ENCODE measurements around the gene CELSR1. TPM values are rescaled to one million over a fixed set of nuclear protein-coding genes. Genes with fewer than 3 reads are reported as not detected.

CELSR1 gene
- total and polyA plus RNA-seq, 9 donors, result 0.63 to 25.2 (median 2.9) TPM

- Histone ChIP-seq H3K9me3 (no peaks in the 10 kb centered on the region), H3K27ac (no peak overlapping the region), H3K4me1 (ENCODE audit: insufficient read depth) (no peaks in the 10 kb centered on the region), H3K4me3 (no peak overlapping the region), H3K27me3 (no peaks in the 10 kb centered on the region), H3K36me3 (no peaks in the 10 kb centered on the region)
- DNase-seq, result no peak
- TF ChIP-seq CTCF (IDR thresholded peaks at IDR 0.05) (no peak), EP300 (IDR thresholded peaks at IDR 0.05) (no peak), POLR2A (IDR thresholded peaks at IDR 0.05) (no peak)
- WGBS, 3 donors, result 64 to 70% (median 67%) methylated on average over 23 of the region's 23 CpGs
- intact Hi-C loops (cut with DNase I), result no loop called here
These were observed 123.6 kb downstream of the CELSR1 start for GRCh38 chr22:46413725-46414379.

GRCh38 chr22:46411347-46411746 is 126.1 kb downstream of the CELSR1 start:
- Histone ChIP-seq H3K4me3 (no peak overlapping the region), H3K9me3 (no peaks in the 10 kb centered on the region), H3K36me3 (no peaks in the 10 kb centered on the region), H3K27me3 (no peaks in the 10 kb centered on the region), H3K27ac (no peak overlapping the region), H3K4me1 (ENCODE audit: insufficient read depth) (no peaks in the 10 kb centered on the region)
- DNase-seq, result no peak
- TF ChIP-seq CTCF (IDR thresholded peaks at IDR 0.05) (no peak), POLR2A (IDR thresholded peaks at IDR 0.05) (no peak), EP300 (IDR thresholded peaks at IDR 0.05) (no peak)
- WGBS, 3 donors, result 92 to 94% (median 94%) methylated on average over 13 of the region's 13 CpGs
- intact Hi-C loops (cut with DNase I), result no loop called here

- intact Hi-C loops (cut with DNase I), result no loop called here
- Histone ChIP-seq H3K36me3 (no peaks in the 10 kb centered on the region), H3K27me3 (no peaks in the 10 kb centered on the region), H3K9me3 (no peaks in the 10 kb centered on the region), H3K4me1 (ENCODE audit: insufficient read depth) (no peaks in the 10 kb centered on the region), H3K27ac (no peak overlapping the region), H3K4me3 (no peak overlapping the region)
- 89 to 92% (median 90%) methylated on average over 26 to 28 of the region's 28 CpGs for WGBS, 3 donors
- DNase-seq, result no peak
- no peak for TF ChIP-seq CTCF (IDR thresholded peaks at IDR 0.05)
- TF ChIP-seq POLR2A (IDR thresholded peaks at IDR 0.05), result no peak
- TF ChIP-seq EP300 (IDR thresholded peaks at IDR 0.05), result no peak
These were observed 127.1 kb downstream of the CELSR1 start for GRCh38 chr22:46410291-46410808.

GRCh38 chr22:46409631-46410210 is 127.7 kb downstream of the CELSR1 start:
- no peak overlapping the region for H3K27ac ChIP-seq
- no peak for DNase-seq
- H3K36me3 ChIP-seq, result no peaks in the 10 kb centered on the region
- no peaks in the 10 kb centered on the region for H3K27me3 ChIP-seq
- H3K4me3 ChIP-seq, result no peak overlapping the region
- TF ChIP-seq CTCF (IDR thresholded peaks at IDR 0.05), result no peak
- TF ChIP-seq POLR2A (IDR thresholded peaks at IDR 0.05), result no peak
- no peak for TF ChIP-seq EP300 (IDR thresholded peaks at IDR 0.05)
- WGBS, 3 donors, result 94 to 95% (median 95%) methylated on average over 37 of the region's 37 CpGs
- H3K9me3 ChIP-seq, result no peaks in the 10 kb centered on the region
- intact Hi-C loops (cut with DNase I), result no loop called here
- no peaks in the 10 kb centered on the region for H3K4me1 ChIP-seq (ENCODE audit: insufficient read depth)

All from ovary (tissue), 9 donors.